HG03520 (cell line): ENCODE results near the gene FGG.
"Not testable (repeated sequence)": the region's sequence is repeated elsewhere in the genome, so short reads cannot be mapped to it uniquely, and the experiment has no call there.

Experiments
- ATAC-seq: cut with Tn5 transposase; IDR thresholded peaks from one replicate; pipeline ENCODE4 v1.9.1; 2021; ENCODE audit warnings: mild to moderate bottlenecking, moderate library complexity; ENCODE audit not compliant: unreplicated experiment

FGG gene

DNA sequence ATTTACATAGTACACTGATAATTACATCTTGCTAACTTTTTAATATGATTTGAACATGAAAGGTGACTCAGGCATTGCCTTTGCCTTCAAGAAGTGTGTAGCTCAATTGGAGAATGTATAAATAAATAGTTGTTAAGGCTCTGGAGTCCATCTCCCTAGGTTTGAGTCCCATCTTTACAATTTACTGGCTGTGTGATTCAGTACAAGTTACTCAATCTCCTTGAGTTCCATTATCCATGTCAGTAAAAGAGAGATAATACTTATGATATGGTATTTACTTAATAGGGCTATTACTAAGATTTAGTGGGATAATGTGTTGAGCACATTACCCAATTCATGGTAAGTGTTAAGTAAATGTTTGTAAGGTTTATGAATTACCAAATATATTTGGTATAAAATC lies 1.9 kb upstream of the FGG start:
- ATAC-seq = no peak

DNA sequence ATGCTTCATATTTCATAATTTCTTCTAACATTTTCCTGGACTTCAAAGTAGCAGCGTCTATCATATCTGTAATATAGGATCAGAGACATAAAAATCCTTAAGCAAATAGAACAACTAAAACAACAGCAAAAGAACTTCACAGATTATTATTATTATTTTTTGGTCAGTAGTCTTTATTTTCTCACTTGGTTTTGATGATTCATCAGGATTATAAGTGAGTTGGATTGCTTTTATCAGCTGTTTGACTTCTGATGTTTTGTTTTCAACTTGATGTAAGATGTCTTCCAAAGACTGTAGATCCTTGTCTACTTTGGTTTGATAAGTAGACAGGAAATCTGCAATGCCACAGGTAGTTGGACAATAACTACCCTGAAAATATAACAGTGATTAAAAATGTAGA lies 623 bp downstream of the FGG start:
- no peak for ATAC-seq

- no peak for ATAC-seq
These were observed 1.9 kb downstream of the FGG start for GRCh38 chr4:154610582-154610981.

DNA sequence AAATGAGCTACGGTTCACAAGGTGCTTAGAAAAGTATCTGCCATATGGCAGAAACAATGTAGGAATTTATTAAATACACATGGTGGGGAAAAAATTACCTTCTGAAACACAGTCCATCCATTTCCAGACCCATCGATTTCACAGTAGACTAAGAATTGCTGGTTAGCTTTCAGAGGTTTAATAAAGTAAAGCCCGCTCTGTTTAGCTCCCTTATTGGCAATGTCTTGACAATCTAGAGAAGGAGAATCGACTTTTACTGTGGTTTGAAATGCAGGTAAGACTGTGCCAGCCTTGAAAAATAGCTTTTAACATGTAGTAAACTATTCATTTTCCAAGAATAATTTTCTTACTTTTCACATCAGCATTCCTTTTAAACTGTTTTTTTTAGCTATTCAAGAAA lies 2.9 kb downstream of the FGG start:
- ATAC-seq = no peak

DNA sequence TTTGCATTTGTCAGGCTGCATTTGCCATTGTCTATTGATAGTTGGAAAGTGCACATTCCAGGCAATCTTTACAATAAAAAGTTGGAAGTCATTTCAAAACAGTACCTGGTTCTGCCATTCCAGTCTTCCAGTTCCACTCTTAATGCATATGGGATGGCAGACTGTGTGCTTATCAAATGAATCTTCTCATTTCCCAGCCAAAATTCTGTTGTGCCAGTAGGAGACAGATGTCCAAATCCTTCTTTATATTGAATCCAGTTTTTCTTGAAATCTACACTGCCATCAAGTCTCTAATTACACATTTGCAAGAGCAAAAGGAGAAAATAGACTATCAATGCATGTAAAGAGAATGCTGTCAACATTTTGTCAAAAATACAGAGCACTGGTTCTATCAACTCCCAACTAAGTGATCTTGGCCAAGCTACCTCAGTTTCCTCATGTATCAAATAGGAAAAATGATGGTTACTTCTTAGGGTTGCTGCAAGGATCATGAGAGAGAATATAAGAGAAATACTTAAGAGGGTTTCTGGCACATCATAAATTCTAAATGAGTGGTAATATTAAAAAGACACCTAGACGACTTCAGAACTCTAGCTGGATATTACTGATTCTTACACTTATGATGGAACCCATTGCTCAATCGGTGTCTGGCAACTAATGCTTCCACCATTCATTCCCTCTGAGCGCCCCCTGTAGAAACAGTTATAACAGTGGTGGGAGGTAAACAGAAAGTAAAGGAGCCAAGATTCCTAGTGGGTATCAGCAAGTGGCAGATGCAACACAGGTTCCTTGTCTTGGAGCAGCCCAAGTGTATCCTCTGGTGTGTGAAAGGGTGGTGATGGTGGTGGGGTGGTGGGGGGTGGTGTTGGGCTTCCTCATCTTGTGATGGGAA lies 3.8 kb downstream of the FGG start:
- ATAC-seq = no peak

GRCh38 chr4:154606728-154607723 lies 5.4 kb downstream of the FGG start:
- no peak for ATAC-seq

- ATAC-seq = no peak
These were observed 7.7 kb downstream of the FGG start for GRCh38 chr4:154604696-154605200.

GRCh38 chr4:154603033-154603943 lies 9.2 kb downstream of the FGG start:
- no peak for ATAC-seq

DNA sequence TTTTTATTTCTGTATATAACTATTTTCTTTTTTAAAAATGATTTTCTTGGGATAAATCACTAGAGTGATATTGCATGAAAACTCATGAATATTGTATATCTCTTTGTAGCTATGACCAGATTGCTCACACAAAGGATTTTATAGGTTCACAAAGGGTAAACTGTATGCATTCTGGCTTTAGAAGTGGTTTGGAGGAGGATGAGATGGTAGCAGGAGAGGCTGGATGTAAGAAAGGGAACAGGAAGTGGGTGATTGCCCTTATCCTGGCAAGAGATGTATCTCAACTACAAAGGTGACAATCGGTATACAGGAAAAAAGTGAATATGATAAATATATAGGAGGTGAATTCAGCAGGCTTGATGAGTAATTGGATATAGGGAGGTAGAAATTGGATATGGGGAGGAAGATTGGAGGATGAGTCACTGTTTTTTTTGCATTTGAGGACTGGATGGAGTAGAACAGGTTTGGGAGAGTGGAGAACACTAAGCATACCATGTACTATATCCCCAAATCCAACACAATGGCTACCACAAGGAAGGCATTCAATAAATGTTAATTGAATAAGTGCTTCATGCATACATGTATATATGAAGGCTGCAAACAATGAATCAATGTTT lies 9.9 kb downstream of the FGG start:
- ATAC-seq = no peak

- ATAC-seq = no peak
These were observed 14.4 kb downstream of the FGG start for GRCh38 chr4:154597798-154598774.

DNA sequence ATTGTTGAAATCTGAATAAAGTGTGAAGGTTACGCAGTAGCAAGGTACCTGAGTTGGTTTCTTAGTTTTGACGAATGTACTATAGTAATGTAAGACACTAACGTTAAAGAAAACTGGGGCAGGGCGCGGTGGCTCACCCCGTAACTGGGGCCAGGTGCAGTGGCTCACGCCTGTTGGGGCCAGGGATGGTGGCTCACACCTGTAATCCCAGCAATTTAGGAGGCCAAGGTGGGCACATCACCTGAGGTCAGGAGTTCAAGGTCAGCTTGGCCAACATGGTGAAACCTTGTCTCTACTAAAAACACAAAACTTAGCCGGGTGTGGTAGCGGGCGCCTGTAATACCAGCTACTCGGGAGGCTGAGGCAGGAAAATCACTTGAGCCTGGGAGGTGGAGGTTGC lies 15.2 kb downstream of the FGG start:
- not testable (repeated sequence) for ATAC-seq

GRCh38 chr4:154595807-154596206 lies 16.6 kb downstream of the FGG start:
- no peak for ATAC-seq

GRCh38 chr4:154594343-154594742 lies 18.1 kb downstream of the FGG start:
- ATAC-seq = not testable (repeated sequence)

- no peak for ATAC-seq
These were observed 18.6 kb downstream of the FGG start for GRCh38 chr4:154593868-154594267.

- no peak for ATAC-seq
These were observed 20.6 kb downstream of the FGG start for GRCh38 chr4:154591890-154592289.

- no peak for ATAC-seq
These were observed 22.0 kb downstream of the FGG start, which contains the start of gene FGA for GRCh38 chr4:154590329-154591006. FGA (minus strand) TSS chr4:154590742; CDS start chr4:154590687, 55 bp downstream.

DNA sequence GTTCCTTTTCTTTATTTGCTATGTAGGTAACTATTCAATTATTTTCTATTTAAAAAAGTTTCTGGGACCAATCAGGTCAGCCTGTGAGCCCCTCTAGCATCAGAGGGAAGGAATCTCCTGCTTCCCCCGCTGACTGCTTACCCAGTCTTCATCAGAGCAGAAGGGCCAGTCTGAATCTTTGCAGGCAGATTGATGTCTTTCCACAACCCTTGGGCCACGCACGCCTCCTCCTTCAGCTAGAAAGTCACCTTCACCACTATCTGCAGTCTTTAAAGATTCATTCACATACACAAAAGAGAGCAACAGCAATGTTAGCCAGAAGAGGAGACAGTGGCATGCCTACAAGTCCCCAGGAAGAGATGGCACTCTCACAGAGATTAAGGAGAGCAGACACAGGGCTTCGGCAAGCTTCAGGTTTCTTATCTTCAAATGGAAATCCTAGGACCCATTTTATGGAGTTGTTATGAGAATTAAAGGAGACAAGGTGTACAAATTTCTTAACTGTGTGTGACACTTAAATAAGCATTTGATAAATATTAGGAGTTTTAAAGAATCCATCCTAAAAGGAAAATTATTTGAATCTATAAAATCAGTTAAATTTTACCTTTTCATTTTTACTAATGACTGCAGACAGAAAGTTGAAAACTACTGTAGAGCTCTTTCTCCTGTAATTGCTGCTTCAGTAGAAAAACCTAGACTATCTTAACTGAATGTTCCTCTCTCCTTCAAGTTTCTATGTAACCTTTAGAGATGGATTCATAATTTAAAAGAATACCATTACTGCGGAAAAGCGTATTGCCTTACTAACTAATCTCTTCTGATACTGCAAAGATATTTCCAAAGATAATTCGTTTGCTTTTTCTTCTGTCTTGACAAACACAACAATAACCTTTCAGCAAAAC lies 22.9 kb downstream of the FGG start:
- no peak for ATAC-seq
